NCI-H2107 treated with DMSO at 0.1 percent for 48 hours (cell line): ENCODE results near the gene CNNM3.

Experiments used
- DNase-seq: peaks from one replicate; lab custom pipeline; 2025; ENCODE audit not compliant: unreplicated experiment; lab: John Stamatoyannopoulos, UW

CNNM3 gene

GRCh38 chr2:96816836-96817702, 1.0 kb downstream of the CNNM3 start:
- DNase-seq = no peak

- no peak for DNase-seq
These were observed 1.8 kb downstream of the CNNM3 start for GRCh38 chr2:96817882-96818281.

- no peak for DNase-seq
These were observed 3.2 kb downstream of the CNNM3 start for GRCh38 chr2:96819128-96819875.

- DNase-seq = no peak
These were observed 3.9 kb downstream of the CNNM3 start for GRCh38 chr2:96819876-96820511.

- DNase-seq = peak; percentile 23
These were observed 5.1 kb downstream of the CNNM3 start for GRCh38 chr2:96821113-96821675.

- DNase-seq = no peak
These were observed 6.7 kb downstream of the CNNM3 start for GRCh38 chr2:96822786-96823185.

- DNase-seq = no peak
These were observed 7.1 kb downstream of the CNNM3 start for GRCh38 chr2:96823198-96823597.

GRCh38 chr2:96824079-96824870, 8.2 kb downstream of the CNNM3 start:
- DNase-seq = no peak

GRCh38 chr2:96825057-96825456, 9.0 kb downstream of the CNNM3 start:
- no peak for DNase-seq

GRCh38 chr2:96826546-96827278, 10.6 kb downstream of the CNNM3 start:
- no peak for DNase-seq

GRCh38 chr2:96828436-96828835, 12.4 kb downstream of the CNNM3 start:
- DNase-seq = no peak

GRCh38 chr2:96828874-96829273, 12.8 kb downstream of the CNNM3 start:
- no peak for DNase-seq

GRCh38 chr2:96830044-96830562, 14.0 kb downstream of the CNNM3 start:
- no peak for DNase-seq

- DNase-seq = peak; percentile 13
These were observed 15.6 kb downstream of the CNNM3 start for GRCh38 chr2:96831679-96832078.

GRCh38 chr2:96832408-96832753, 16.3 kb downstream of the CNNM3 start:
- DNase-seq = no peak

- DNase-seq = peak; percentile 96
These were observed 16.9 kb downstream of the CNNM3 start for GRCh38 chr2:96832754-96833507.

- no peak for DNase-seq
These were observed 19.8 kb downstream of the CNNM3 start for GRCh38 chr2:96835830-96836229.

- DNase-seq = no peak
These were observed 21.5 kb downstream of the CNNM3 start for GRCh38 chr2:96837575-96837974.
